ENCODE results near the gene SPTB. TPM values are rescaled to one million over a fixed set of nuclear protein-coding genes. Genes with fewer than 3 reads are reported as not detected.

The SPTB gene
- total and polyA plus RNA-seq, 3 donors from 2014 or later = 3.3 to 6.6 (median 5.6) TPM

- intact Hi-C loops (cut with DNase I; ENCODE audit: low total_unique reads) = loop anchor here (5.0 to 10.0 kb wide), 2 partner anchors 91 to 332 kb away; no protein-coding TSS in a partner anchor
- H3K27me3 ChIP-seq = no peaks in the 10 kb centered on the region
- H3K36me3 ChIP-seq (ENCODE audit: low read depth, missing control alignments) = no peaks in the 10 kb centered on the region
- WGBS, 2 donors = 81 to 85% methylated on average over 11 of the region's 11 CpGs
- TF ChIP-seq CTCF (IDR thresholded peaks at IDR 0.05) (no peak), POLR2A (IDR thresholded peaks at IDR 0.05) (no peak)
- no peak for DNase-seq
- no peak overlapping the region for H3K4me3 ChIP-seq
- H3K27ac ChIP-seq = peak overlapping the region; percentile 63 to 75
- H3K9me3 ChIP-seq = no peaks in the 10 kb centered on the region
- peaks cover 52% of the 10 kb centered on the region for H3K4me1 ChIP-seq
Measured at GRCh38 chr14:64763085-64763782, 116.5 kb downstream of the SPTB start.

- Histone ChIP-seq H3K4me3 (no peak overlapping the region), H3K36me3 (ENCODE audit: low read depth, missing control alignments) (no peaks in the 10 kb centered on the region), H3K27ac (peak overlapping the region; percentile 63 to 75), H3K4me1 (peaks cover 61% of the 10 kb centered on the region), H3K27me3 (no peaks in the 10 kb centered on the region), H3K9me3 (no peaks in the 10 kb centered on the region)
- TF ChIP-seq POLR2A (IDR thresholded peaks at IDR 0.05) = no peak
- no peak for TF ChIP-seq CTCF (IDR thresholded peaks at IDR 0.05)
- WGBS, 2 donors = 24 to 31% methylated on average over 19 of the region's 19 CpGs
- DNase-seq = peak; percentile 86
- intact Hi-C loops (cut with DNase I; ENCODE audit: low total_unique reads) = loop anchor here (5.0 to 10.0 kb wide), 2 partner anchors 90 to 332 kb away; no protein-coding TSS in a partner anchor
Measured at GRCh38 chr14:64762044-64763034, 117.4 kb downstream of the SPTB start.

- peak; percentile 66 for DNase-seq
- H3K27me3 ChIP-seq = no peaks in the 10 kb centered on the region
- peak in 1 of 3 experiments; percentile 5 for TF ChIP-seq CTCF (IDR thresholded peaks at IDR 0.05)
- no peak for TF ChIP-seq POLR2A (IDR thresholded peaks at IDR 0.05)
- no peak overlapping the region for H3K4me3 ChIP-seq
- intact Hi-C loops (cut with DNase I; ENCODE audit: low total_unique reads) = loop anchor here (5.0 to 10.0 kb wide), 2 partner anchors 89 to 333 kb away; no protein-coding TSS in a partner anchor
- WGBS, 2 donors = 32 to 37% methylated on average over 5 of the region's 5 CpGs
- peaks cover 63% of the 10 kb centered on the region for H3K4me1 ChIP-seq
- no peaks in the 10 kb centered on the region for H3K9me3 ChIP-seq
- H3K27ac ChIP-seq = peak overlapping the region; percentile 63 to 75
- no peaks in the 10 kb centered on the region for H3K36me3 ChIP-seq (ENCODE audit: low read depth, missing control alignments)
Measured at GRCh38 chr14:64761441-64762043, 118.2 kb downstream of the SPTB start.

GRCh38 chr14:64760916-64761315 is 118.8 kb downstream of the SPTB start:
- Histone ChIP-seq H3K4me3 (no peak overlapping the region), H3K9me3 (no peaks in the 10 kb centered on the region), H3K27ac (no peak overlapping the region), H3K36me3 (ENCODE audit: low read depth, missing control alignments) (no peaks in the 10 kb centered on the region), H3K4me1 (peaks cover 63% of the 10 kb centered on the region), H3K27me3 (no peaks in the 10 kb centered on the region)
- WGBS, 2 donors = 64 to 69% methylated on average over 5 of the region's 5 CpGs
- intact Hi-C loops (cut with DNase I; ENCODE audit: low total_unique reads) = loop anchor here (5.0 to 10.0 kb wide), 2 partner anchors 89 to 334 kb away; no protein-coding TSS in a partner anchor
- TF ChIP-seq POLR2A (IDR thresholded peaks at IDR 0.05) = no peak
- TF ChIP-seq CTCF (IDR thresholded peaks at IDR 0.05) = no peak
- DNase-seq = no peak
